MM.1S (cell line): Measurements from ENCODE around the gene CKAP5.
"Not testable (repeated sequence)": the region's sequence is repeated elsewhere in the genome, so short reads cannot be mapped to it uniquely, and the experiment has no call there.

Experiments used
- DNase-seq: peaks from one replicate; pipeline ENCODE4 v3.0.0-alpha.2; 2015
- H2AFZ ChIP-seq: fragments of 300-600 bp; sonication (generic); 2 replicates; pipeline ENCODE4 v1.6.0; 2016; ENCODE audit warnings: antibody characterized with exemption, low read length
- H3F3A ChIP-seq: fragments of 300-600 bp; sonication (generic); 2 replicates; pipeline ENCODE4 v1.6.1; 2016; ENCODE audit warnings: mild to moderate bottlenecking, antibody characterized with exemption, low read length, moderate library complexity, mixed read lengths; ENCODE audit not compliant: insufficient read depth
- H3K27ac ChIP-seq: fragments of 300-600 bp; sonication (generic); 2 replicates; pipeline ENCODE4 v1.5.1; 2016; ENCODE audit warnings: mild to moderate bottlenecking, low read length
- H3K27me3 ChIP-seq: fragments of 300-600 bp; sonication (generic); replicated peaks from 2 replicates; pipeline ENCODE4 v1.6.0; 2016; ENCODE audit warnings: low read length; ENCODE audit not compliant: insufficient read depth
- H3K36me3 ChIP-seq: fragments of 300-600 bp; sonication (generic); replicated peaks from 2 replicates; pipeline ENCODE4 v1.6.1; 2016; ENCODE audit warnings: mild to moderate bottlenecking, low read length, mixed read lengths; ENCODE audit not compliant: insufficient read depth
- H3K4me1 ChIP-seq: fragments of 300-600 bp; sonication (generic); 2 replicates; pipeline ENCODE4 v1.6.1; 2016; ENCODE audit warnings: low read length, mixed read lengths
- H3K4me2 ChIP-seq: fragments of 300-600 bp; sonication (generic); 2 replicates; pipeline ENCODE4 v1.6.0; 2016; ENCODE audit warnings: low read depth, low read length
- H3K4me3 ChIP-seq: fragments of 300-600 bp; sonication (generic); 2 replicates; pipeline ENCODE4 v1.5.1; 2016; ENCODE audit warnings: low read length, mixed read lengths
- H3K79me2 ChIP-seq: fragments of 300-600 bp; sonication (generic); 2 replicates; pipeline ENCODE4 v1.6.1; 2016; ENCODE audit warnings: mixed run types, low read length, mixed read lengths
- H3K9ac ChIP-seq: fragments of 300-600 bp; sonication (generic); 2 replicates; pipeline ENCODE4 v1.6.1; 2016; ENCODE audit warnings: low read length, mixed read lengths
- H3K9me2 ChIP-seq: fragments of 300-600 bp; sonication (generic); replicated peaks from 2 replicates; pipeline ENCODE4 v1.6.1; 2016; ENCODE audit warnings: mild to moderate bottlenecking, low read length, mixed read lengths; ENCODE audit not compliant: insufficient read depth
- H3K9me3 ChIP-seq: fragments of 300-600 bp; sonication (generic); replicated peaks from 2 replicates; pipeline ENCODE4 v1.6.1; 2016; ENCODE audit warnings: mild to moderate bottlenecking, low read length, mixed read lengths; ENCODE audit not compliant: insufficient read depth
- H4K20me1 ChIP-seq: fragments of 300-600 bp; sonication (generic); 2 replicates; pipeline ENCODE4 v1.6.1; 2016; ENCODE audit warnings: mild to moderate bottlenecking, low read length, moderate library complexity, mixed read lengths; ENCODE audit not compliant: insufficient read depth
- EZH2 ChIP-seq: fragments of 300-600 bp; sonication (generic); optimal IDR thresholded peaks from 2 replicates; pipeline ENCODE3; 2017; ENCODE audit warnings: low read depth, mild to moderate bottlenecking, antibody characterized with exemption, low read length, mixed read lengths
- EZH2phosphoT487 ChIP-seq: fragments of 300-600 bp; sonication (generic); IDR thresholded peaks from 2 replicates; pipeline ENCODE4 v1.6.1; 2018; ENCODE audit warnings: antibody characterized with exemption, low read length
- TF ChIP-seq, protein P1 (sequence below): fragments of 300-600 bp; sonication (generic); IDR thresholded peaks from 2 replicates; pipeline ENCODE4 v1.5.1; 2016; ENCODE audit warnings: antibody characterized with exemption, low read length, mixed read lengths

The CKAP5 gene

DNA sequence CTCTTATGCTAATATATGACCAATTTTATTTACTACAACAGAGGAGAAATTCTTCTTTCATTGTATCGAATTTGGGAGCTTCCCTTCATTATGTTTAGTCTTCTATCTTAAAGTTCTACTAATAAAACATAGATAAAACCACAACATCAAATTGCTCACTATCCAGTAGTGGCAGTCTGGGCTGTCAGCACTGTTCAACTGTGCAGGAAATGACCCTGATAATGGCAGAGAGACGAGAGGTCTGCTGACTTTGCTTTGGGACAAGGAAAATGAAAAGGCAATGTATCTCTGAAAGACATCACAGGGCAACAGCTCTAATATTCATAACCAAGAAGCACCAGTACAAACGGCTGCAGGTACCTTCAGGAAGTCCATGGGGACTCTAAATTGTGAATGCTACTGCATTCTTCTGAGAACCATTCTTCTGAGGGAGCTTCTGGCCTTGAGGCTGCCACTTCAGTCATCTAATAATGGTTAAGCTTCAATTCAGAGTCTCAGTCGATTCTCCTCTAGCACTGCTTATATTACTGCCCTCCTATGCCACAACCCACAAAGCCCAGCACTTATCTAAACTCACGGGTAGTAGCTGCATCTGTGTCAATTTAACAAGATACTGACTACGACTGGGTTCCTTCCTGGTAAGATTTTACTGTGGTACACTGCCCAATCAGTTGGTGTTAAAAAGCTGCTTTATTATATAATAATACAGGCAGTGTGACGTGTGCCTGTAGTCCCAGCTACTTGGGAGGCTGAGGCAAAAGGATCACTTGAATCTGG, 44.2 kb downstream of the CKAP5 start:
- no peaks in the 10 kb centered on the region for H3F3A ChIP-seq
- DNase-seq, result no peak
- H3K9me2 ChIP-seq, result no peaks in the 10 kb centered on the region
- TF ChIP-seq EZH2phosphoT487 (no peak), EZH2 (no peak)
- TF ChIP-seq, protein P1, sequence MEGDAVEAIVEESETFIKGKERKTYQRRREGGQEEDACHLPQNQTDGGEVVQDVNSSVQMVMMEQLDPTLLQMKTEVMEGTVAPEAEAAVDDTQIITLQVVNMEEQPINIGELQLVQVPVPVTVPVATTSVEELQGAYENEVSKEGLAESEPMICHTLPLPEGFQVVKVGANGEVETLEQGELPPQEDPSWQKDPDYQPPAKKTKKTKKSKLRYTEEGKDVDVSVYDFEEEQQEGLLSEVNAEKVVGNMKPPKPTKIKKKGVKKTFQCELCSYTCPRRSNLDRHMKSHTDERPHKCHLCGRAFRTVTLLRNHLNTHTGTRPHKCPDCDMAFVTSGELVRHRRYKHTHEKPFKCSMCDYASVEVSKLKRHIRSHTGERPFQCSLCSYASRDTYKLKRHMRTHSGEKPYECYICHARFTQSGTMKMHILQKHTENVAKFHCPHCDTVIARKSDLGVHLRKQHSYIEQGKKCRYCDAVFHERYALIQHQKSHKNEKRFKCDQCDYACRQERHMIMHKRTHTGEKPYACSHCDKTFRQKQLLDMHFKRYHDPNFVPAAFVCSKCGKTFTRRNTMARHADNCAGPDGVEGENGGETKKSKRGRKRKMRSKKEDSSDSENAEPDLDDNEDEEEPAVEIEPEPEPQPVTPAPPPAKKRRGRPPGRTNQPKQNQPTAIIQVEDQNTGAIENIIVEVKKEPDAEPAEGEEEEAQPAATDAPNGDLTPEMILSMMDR, result no peak
- H3K27me3 ChIP-seq, result no peaks in the 10 kb centered on the region
- H3K4me3 ChIP-seq, result no peak overlapping the region
- no peak overlapping the region for H2AFZ ChIP-seq
- H3K79me2 ChIP-seq, result 0 out of 2 replicates have a peak, but pooled peaks cover 6% of the 10 kb centered on the region
- H3K4me1 ChIP-seq, result no peaks in the 10 kb centered on the region
- H3K9ac ChIP-seq, result no peak overlapping the region
- no peak overlapping the region for H3K27ac ChIP-seq
- H3K9me3 ChIP-seq, result no peaks in the 10 kb centered on the region
- H3K36me3 ChIP-seq, result peaks cover 15% of the 10 kb centered on the region; the same call in 1 of the 2 replicates
- H4K20me1 ChIP-seq, result no peaks in the 10 kb centered on the region
- H3K4me2 ChIP-seq, result no peak overlapping the region

DNA sequence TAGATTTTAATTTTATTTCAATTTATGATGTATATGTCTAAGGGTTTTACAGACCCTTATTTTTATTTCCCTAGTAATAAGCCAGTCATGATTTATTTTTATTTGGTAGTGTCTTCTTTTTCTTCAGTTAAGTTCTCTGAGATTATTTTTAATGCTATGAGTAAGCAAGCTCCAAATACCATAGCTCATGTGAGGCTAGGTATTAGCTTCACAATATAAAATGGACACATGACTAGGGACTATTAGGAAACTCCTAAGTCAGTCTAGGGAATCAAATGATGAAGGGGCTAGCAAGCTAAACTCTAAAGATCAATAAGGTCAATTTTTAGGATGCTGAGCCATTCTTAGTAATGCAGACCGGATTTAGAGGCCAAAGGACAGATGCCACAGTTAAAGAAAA, 45.9 kb downstream of the CKAP5 start:
- no peak for TF ChIP-seq EZH2
- TF ChIP-seq EZH2phosphoT487, result no peak
- TF ChIP-seq, protein P1, result no peak
- no peaks in the 10 kb centered on the region for H3F3A ChIP-seq
- H3K4me2 ChIP-seq, result no peak overlapping the region
- DNase-seq, result no peak
- no peak overlapping the region for H3K9ac ChIP-seq
- H3K4me3 ChIP-seq, result no peak overlapping the region
- no peaks in the 10 kb centered on the region for H3K27me3 ChIP-seq
- no peak overlapping the region for H3K27ac ChIP-seq
- peaks cover 15% of the 10 kb centered on the region for H3K36me3 ChIP-seq
- H3K9me2 ChIP-seq, result no peaks in the 10 kb centered on the region
- H3K79me2 ChIP-seq, result 0 out of 2 replicates have a peak, but pooled peaks cover 3% of the 10 kb centered on the region
- no peaks in the 10 kb centered on the region for H3K9me3 ChIP-seq
- H4K20me1 ChIP-seq, result no peaks in the 10 kb centered on the region
- H2AFZ ChIP-seq, result no peak overlapping the region
- no peaks in the 10 kb centered on the region for H3K4me1 ChIP-seq

DNA sequence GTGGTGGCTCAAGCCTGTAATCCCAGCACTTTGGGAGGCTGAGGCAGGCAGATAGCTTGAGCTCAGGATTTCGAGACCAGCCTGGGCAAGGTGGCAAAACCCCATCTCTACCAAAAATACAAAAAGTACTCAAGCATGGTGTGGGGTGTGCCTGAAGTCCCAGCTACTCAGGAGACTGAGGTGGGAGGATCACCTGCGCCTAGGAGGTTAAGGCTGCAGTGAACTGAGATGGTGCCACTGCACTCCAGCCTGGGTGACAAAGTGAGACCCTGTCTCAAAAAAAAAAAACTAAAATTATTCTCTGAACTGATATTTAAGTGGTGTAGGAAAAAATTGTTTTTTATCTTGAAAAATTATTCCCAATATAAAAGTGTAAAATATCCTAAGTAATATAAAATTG, 46.4 kb downstream of the CKAP5 start:
- not testable (repeated sequence) for H4K20me1 ChIP-seq, H3K9ac ChIP-seq, H2AFZ ChIP-seq, DNase-seq, H3K27me3 ChIP-seq, H3K4me2 ChIP-seq, H3K9me2 ChIP-seq, H3F3A ChIP-seq, H3K4me1 ChIP-seq, H3K27ac ChIP-seq, H3K4me3 ChIP-seq, H3K79me2 ChIP-seq, H3K9me3 ChIP-seq
- peaks cover 16% of the 10 kb centered on the region for H3K36me3 ChIP-seq

DNA sequence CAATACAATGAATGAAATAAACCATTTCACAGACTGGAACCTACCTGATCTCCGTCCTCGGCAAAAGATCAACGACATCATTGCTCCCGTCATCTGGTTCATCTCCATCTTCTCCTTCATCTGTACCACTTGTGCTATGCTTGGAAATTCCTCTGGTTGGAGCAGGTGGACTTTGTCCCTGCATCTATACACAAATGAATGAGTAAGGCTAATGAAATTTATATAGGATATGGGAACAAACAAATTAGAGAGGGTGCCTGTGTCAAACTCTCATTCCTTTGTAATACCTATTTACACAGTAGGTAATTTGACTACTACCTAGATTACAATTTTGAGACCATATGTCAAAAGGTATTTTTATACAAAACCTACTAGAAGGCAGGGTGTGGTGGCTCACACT, 67.7 kb downstream of the CKAP5 start:
- Histone ChIP-seq H3K9me3 (no peaks in the 10 kb centered on the region), H3K79me2 (peaks cover 6% of the 10 kb centered on the region), H3K36me3 (peaks cover 19% of the 10 kb centered on the region), H3K9me2 (no peaks in the 10 kb centered on the region), H3K27ac (no peak overlapping the region), H3K4me1 (no peaks in the 10 kb centered on the region), H3K4me3 (no peak overlapping the region), H3K9ac (no peak overlapping the region), H3K27me3 (no peaks in the 10 kb centered on the region), H3F3A (no peaks in the 10 kb centered on the region), H3K4me2 (no peak overlapping the region), H2AFZ (no peak overlapping the region), H4K20me1 (no peaks in the 10 kb centered on the region)
- TF ChIP-seq, protein P1, result no peak
- TF ChIP-seq EZH2, result no peak
- TF ChIP-seq EZH2phosphoT487, result no peak
- DNase-seq, result no peak
